WTC11 (cell line): Measurements from ENCODE around the gene RGS6. TPM values are rescaled to one million over a fixed set of nuclear protein-coding genes. Genes with fewer than 3 reads are reported as not detected.

Experiments
- ATAC-seq: fragments of 200-7000 bp; cut with Tn5 transposase; 2 replicates; pipeline ENCODE4 v1.10.0; 2021; ENCODE audit warnings: mild to moderate bottlenecking, moderate library complexity
- CTCF ChIA-PET: fragments of 300-600 bp; sonication (Branson Sonifier 250); formaldehyde crosslinking; loops from one replicate; lab custom pipeline; 2021; ENCODE audit warnings: antibody characterized with exemption; lab: Charles Lee
- POLR2A ChIA-PET: fragments of 350-600 bp; sonication (Branson Sonifier 250); formaldehyde crosslinking; loops from one replicate; lab custom pipeline; 2021; ENCODE audit warnings: antibody characterized with exemption; lab: Charles Lee
- DNase-seq: peaks from one replicate; pipeline ENCODE4 v3.0.0; 2021; ENCODE audit warnings: low spot score
- H3K27ac Mint-ChIP-seq: 2 replicates; pipeline ENCODE4 v1.8.0; 2021; ENCODE audit warnings: mixed read lengths
- H3K27me3 Mint-ChIP-seq: 2 replicates; pipeline ENCODE4 v1.8.0; 2021; ENCODE audit warnings: low read depth, mild to moderate bottlenecking, moderate library complexity, mixed read lengths
- H3K36me3 Mint-ChIP-seq: 2 replicates; pipeline ENCODE4 v1.8.0; 2021; ENCODE audit warnings: mixed read lengths
- H3K4me1 Mint-ChIP-seq: 2 replicates; pipeline ENCODE4 v1.8.0; 2022; ENCODE audit warnings: mixed read lengths
- H3K4me3 Mint-ChIP-seq: 2 replicates; pipeline ENCODE4 v1.8.0; 2021; ENCODE audit warnings: mild to moderate bottlenecking, moderate library complexity, mixed read lengths
- H3K9me3 Mint-ChIP-seq: 2 replicates; pipeline ENCODE4 v1.8.0; 2021; ENCODE audit warnings: mixed read lengths
- CBFB ChIP-seq: sonication (generic); formaldehyde crosslinking; IDR thresholded peaks from 2 replicates; pipeline ENCODE4 v1.8.1; 2022; ENCODE audit warnings: mild to moderate bottlenecking, low read depth, missing genetic modification reagents
- CREB1 ChIP-seq: sonication (generic); formaldehyde crosslinking; IDR thresholded peaks from 2 replicates; pipeline ENCODE4 v1.8.0; 2023; ENCODE audit warnings: mild to moderate bottlenecking, missing genetic modification reagents
- KAT7 ChIP-seq: sonication (generic); formaldehyde crosslinking; IDR thresholded peaks from 2 replicates; pipeline ENCODE4 v1.8.1; 2023; ENCODE audit warnings: missing genetic modification reagents, mild to moderate bottlenecking, borderline replicate concordance
- MXD4 ChIP-seq: fragments of 250-450 bp; sonication (Bioruptor Pico); IDR thresholded peaks from 2 replicates; pipeline ENCODE4 v1.8.0; 2021; ENCODE audit warnings: mild to moderate bottlenecking, moderate library complexity, borderline replicate concordance
- SOX15 ChIP-seq: fragments of 250-450 bp; sonication (Bioruptor Pico); IDR thresholded peaks from 2 replicates; pipeline ENCODE4 v1.9.0; 2021; ENCODE audit warnings: mild to moderate bottlenecking
- SP1 ChIP-seq: sonication (generic); formaldehyde crosslinking; conservative IDR thresholded peaks from 2 replicates; pipeline ENCODE4 v1.8.1; 2022; ENCODE audit warnings: missing genetic modification reagents
- TCF7 ChIP-seq: sonication (generic); formaldehyde crosslinking; IDR thresholded peaks from 2 replicates; pipeline ENCODE4 v1.8.0; 2022; ENCODE audit warnings: mild to moderate bottlenecking, low read depth, missing genetic modification reagents, moderate library complexity
- ZNF219 ChIP-seq: sonication (generic); formaldehyde crosslinking; IDR thresholded peaks from 2 replicates; pipeline ENCODE4 v1.8.0; 2023; ENCODE audit warnings: missing genetic modification reagents, mild to moderate bottlenecking, borderline replicate concordance
- ZNF263 ChIP-seq: sonication (generic); formaldehyde crosslinking; IDR thresholded peaks from 2 replicates; pipeline ENCODE4 v1.8.1; 2022; ENCODE audit warnings: low read depth, mild to moderate bottlenecking, moderate library complexity, missing genetic modification reagents
- total RNA-seq: library from RNA; stranded (reverse); gene quantifications from 3 replicates; pipeline ENCODE4 v1.2.3, GENCODE V29; 2021
- TF ChIP-seq, protein P1 (sequence below): sonication (generic); formaldehyde crosslinking; IDR thresholded peaks from 2 replicates; pipeline ENCODE4 v1.8.1; 2022; ENCODE audit warnings: missing genetic modification reagents, borderline replicate concordance
- TF ChIP-seq, protein P2 (sequence below): sonication (generic); formaldehyde crosslinking; IDR thresholded peaks from 2 replicates; pipeline ENCODE4 v1.8.1; 2022; ENCODE audit warnings: low read depth, mild to moderate bottlenecking, moderate library complexity, missing genetic modification reagents, borderline replicate concordance
- TF ChIP-seq, protein P3 (sequence below): sonication (generic); formaldehyde crosslinking; IDR thresholded peaks from 2 replicates; pipeline ENCODE4 v1.8.1; 2022; ENCODE audit warnings: low read depth, missing genetic modification reagents, borderline replicate concordance
- TF ChIP-seq, protein P4 (sequence below): sonication (generic); formaldehyde crosslinking; IDR thresholded peaks from 2 replicates; pipeline ENCODE4 v1.8.0; 2023; ENCODE audit warnings: missing genetic modification reagents, mild to moderate bottlenecking, borderline replicate concordance
- TF ChIP-seq, protein P5 (sequence below): sonication (generic); formaldehyde crosslinking; IDR thresholded peaks from 2 replicates; pipeline ENCODE4 v1.8.1; 2022; ENCODE audit warnings: mild to moderate bottlenecking, moderate library complexity, missing genetic modification reagents

The RGS6 gene
- total RNA-seq, 1 experiment from 2014 or later = 1.0 TPM

DNA sequence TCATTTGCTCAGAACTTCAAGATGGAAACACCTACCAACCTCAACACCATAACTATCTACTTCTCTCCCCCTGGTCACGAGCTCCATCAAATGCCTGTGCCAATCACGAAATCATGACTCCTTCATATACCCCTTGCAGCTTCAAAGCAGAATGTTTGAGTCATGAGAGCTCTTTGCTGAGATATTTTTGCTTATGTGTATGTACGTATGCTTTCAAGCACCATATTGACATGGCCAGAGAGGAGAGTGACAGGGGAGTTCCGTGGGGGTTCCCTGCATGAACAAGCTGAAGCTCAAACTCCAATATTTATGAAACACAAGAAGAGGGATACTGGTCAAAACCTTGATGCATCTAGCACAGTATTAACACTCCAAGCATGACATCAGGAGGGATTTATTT lies 587.3 kb downstream of the RGS6 start:
- DNase-seq (no peak), ATAC-seq (no peak)
- no peak for TF ChIP-seq SOX15 (CRISPR knock-in tag)
- TF ChIP-seq TCF7 = no peak
- no peak for TF ChIP-seq CREB1 (CRISPR knock-in tag)
- TF ChIP-seq ZNF263 (CRISPR knock-in tag) = no peak
- TF ChIP-seq, protein P1, sequence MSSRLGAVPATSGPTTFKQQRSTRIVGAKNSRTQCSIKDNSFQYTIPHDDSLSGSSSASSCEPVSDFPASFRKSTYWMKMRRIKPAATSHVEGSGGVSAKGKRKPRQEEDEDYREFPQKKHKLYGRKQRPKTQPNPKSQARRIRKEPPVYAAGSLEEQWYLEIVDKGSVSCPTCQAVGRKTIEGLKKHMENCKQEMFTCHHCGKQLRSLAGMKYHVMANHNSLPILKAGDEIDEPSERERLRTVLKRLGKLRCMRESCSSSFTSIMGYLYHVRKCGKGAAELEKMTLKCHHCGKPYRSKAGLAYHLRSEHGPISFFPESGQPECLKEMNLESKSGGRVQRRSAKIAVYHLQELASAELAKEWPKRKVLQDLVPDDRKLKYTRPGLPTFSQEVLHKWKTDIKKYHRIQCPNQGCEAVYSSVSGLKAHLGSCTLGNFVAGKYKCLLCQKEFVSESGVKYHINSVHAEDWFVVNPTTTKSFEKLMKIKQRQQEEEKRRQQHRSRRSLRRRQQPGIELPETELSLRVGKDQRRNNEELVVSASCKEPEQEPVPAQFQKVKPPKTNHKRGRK = no peak
- TF ChIP-seq, protein P2, sequence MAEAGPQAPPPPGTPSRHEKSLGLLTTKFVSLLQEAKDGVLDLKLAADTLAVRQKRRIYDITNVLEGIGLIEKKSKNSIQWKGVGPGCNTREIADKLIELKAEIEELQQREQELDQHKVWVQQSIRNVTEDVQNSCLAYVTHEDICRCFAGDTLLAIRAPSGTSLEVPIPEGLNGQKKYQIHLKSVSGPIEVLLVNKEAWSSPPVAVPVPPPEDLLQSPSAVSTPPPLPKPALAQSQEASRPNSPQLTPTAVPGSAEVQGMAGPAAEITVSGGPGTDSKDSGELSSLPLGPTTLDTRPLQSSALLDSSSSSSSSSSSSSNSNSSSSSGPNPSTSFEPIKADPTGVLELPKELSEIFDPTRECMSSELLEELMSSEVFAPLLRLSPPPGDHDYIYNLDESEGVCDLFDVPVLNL (CRISPR knock-in tag) = no peak
- no peak for TF ChIP-seq KAT7 (CRISPR knock-in tag)
- TF ChIP-seq ZNF219 (CRISPR knock-in tag) = no peak
- no peak for TF ChIP-seq SP1 (CRISPR knock-in tag)
- no peak for TF ChIP-seq CBFB
- TF ChIP-seq, protein P3, sequence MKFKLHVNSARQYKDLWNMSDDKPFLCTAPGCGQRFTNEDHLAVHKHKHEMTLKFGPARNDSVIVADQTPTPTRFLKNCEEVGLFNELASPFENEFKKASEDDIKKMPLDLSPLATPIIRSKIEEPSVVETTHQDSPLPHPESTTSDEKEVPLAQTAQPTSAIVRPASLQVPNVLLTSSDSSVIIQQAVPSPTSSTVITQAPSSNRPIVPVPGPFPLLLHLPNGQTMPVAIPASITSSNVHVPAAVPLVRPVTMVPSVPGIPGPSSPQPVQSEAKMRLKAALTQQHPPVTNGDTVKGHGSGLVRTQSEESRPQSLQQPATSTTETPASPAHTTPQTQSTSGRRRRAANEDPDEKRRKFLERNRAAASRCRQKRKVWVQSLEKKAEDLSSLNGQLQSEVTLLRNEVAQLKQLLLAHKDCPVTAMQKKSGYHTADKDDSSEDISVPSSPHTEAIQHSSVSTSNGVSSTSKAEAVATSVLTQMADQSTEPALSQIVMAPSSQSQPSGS (CRISPR knock-in tag) = no peak
- TF ChIP-seq, protein P4, sequence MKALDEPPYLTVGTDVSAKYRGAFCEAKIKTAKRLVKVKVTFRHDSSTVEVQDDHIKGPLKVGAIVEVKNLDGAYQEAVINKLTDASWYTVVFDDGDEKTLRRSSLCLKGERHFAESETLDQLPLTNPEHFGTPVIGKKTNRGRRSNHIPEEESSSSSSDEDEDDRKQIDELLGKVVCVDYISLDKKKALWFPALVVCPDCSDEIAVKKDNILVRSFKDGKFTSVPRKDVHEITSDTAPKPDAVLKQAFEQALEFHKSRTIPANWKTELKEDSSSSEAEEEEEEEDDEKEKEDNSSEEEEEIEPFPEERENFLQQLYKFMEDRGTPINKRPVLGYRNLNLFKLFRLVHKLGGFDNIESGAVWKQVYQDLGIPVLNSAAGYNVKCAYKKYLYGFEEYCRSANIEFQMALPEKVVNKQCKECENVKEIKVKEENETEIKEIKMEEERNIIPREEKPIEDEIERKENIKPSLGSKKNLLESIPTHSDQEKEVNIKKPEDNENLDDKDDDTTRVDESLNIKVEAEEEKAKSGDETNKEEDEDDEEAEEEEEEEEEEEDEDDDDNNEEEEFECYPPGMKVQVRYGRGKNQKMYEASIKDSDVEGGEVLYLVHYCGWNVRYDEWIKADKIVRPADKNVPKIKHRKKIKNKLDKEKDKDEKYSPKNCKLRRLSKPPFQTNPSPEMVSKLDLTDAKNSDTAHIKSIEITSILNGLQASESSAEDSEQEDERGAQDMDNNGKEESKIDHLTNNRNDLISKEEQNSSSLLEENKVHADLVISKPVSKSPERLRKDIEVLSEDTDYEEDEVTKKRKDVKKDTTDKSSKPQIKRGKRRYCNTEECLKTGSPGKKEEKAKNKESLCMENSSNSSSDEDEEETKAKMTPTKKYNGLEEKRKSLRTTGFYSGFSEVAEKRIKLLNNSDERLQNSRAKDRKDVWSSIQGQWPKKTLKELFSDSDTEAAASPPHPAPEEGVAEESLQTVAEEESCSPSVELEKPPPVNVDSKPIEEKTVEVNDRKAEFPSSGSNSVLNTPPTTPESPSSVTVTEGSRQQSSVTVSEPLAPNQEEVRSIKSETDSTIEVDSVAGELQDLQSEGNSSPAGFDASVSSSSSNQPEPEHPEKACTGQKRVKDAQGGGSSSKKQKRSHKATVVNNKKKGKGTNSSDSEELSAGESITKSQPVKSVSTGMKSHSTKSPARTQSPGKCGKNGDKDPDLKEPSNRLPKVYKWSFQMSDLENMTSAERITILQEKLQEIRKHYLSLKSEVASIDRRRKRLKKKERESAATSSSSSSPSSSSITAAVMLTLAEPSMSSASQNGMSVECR = no peak
- TF ChIP-seq MXD4 (CRISPR knock-in tag) = no peak
- H3K36me3 Mint-ChIP-seq = peaks cover 6% of the 10 kb centered on the region; the same call in 1 of the 2 replicates
- peaks cover 3% of the 10 kb centered on the region; the same call in 1 of the 2 replicates for H3K4me1 Mint-ChIP-seq
- POLR2A ChIA-PET = no interaction called here
- H3K27me3 Mint-ChIP-seq = no peaks in the 10 kb centered on the region
- CTCF ChIA-PET = no interaction called here
- no peak overlapping the region for H3K4me3 Mint-ChIP-seq
- H3K9me3 Mint-ChIP-seq = peaks cover 25% of the 10 kb centered on the region
- no peak overlapping the region for H3K27ac Mint-ChIP-seq

DNA sequence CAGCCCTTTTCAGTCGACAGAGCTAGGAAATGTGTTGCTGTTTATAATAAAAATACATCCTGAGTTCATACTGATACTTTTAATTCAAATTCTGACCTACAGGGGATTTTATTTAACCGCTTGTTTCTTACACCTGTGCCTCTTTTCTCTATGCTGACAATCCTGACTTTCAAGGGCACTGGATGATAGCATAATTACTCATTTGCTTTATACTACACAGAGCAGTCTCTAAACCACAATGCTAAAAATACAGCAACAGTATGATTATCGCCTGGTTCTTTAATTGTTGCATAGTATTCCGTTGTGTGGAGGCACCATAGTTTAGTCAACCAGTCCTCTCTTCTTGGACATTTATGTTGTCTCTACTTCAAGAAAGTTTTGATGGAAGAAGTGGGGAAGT lies 588.8 kb downstream of the RGS6 start:
- no peak for ATAC-seq
- POLR2A ChIA-PET = no interaction called here

More for the DNA sequence above, 588.8 kb downstream of the RGS6 start:
- peaks cover 6% of the 10 kb centered on the region; the same call in 1 of the 2 replicates for H3K36me3 Mint-ChIP-seq
- TF ChIP-seq, protein P5, sequence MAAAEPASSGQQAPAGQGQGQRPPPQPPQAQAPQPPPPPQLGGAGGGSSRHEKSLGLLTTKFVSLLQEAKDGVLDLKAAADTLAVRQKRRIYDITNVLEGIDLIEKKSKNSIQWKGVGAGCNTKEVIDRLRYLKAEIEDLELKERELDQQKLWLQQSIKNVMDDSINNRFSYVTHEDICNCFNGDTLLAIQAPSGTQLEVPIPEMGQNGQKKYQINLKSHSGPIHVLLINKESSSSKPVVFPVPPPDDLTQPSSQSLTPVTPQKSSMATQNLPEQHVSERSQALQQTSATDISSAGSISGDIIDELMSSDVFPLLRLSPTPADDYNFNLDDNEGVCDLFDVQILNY (CRISPR knock-in tag) = no peak
- no peak overlapping the region for H3K27ac Mint-ChIP-seq
- peaks cover 25% of the 10 kb centered on the region for H3K9me3 Mint-ChIP-seq
- no peak overlapping the region for H3K4me3 Mint-ChIP-seq
- no peak for DNase-seq
- CTCF ChIA-PET = interaction anchor here (1.0 kb wide), 1 partner anchor 384 kb away, joined by 4 read pairs; no protein-coding TSS in a partner anchor
- H3K27me3 Mint-ChIP-seq = no peaks in the 10 kb centered on the region
- peaks cover 3% of the 10 kb centered on the region; the same call in 1 of the 2 replicates for H3K4me1 Mint-ChIP-seq
